ENCODE measurements around the gene CYP26B1. TPM values are rescaled to one million over a fixed set of nuclear protein-coding genes. Genes with fewer than 3 reads are reported as not detected.

CYP26B1 gene
- total RNA-seq, 1 experiment from 2014 or later = 0.42 TPM

DNA sequence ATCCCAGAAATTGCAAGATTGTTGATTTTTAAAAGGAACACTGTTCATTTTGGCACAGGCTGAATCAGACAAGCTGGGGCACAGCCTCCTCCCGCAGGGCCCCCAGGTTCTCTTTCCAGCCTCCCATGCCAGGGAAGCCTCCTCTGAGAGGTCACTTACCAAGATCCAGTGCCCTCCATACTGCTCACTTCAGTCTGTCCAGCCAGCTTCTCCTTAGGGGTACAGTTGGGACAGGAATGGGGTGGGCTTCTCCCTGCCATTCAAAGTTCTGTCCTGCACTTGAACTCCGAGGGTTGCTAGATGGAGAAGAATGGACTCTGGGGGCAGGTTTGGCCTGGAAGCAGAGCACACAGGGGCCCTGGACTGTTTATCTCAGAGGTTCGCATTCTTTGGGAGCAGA lies 7.5 kb upstream of the CYP26B1 start:
- no peaks in the 10 kb centered on the region for H3K36me3 Mint-ChIP-seq
- no peak overlapping the region for H3K4me3 Mint-ChIP-seq
- no peaks in the 10 kb centered on the region for H3K9me3 Mint-ChIP-seq
- peaks cover 35% of the 10 kb centered on the region for H3K27me3 Mint-ChIP-seq (ENCODE audit: low read depth)
- no peak for DNase-seq (ENCODE audit: low spot score)
- CTCF ChIA-PET = interaction anchor here (0.7 to 1.4 kb wide), 5 partner anchors 53 to 424 kb away, joined by 3 read pairs; no protein-coding TSS in a partner anchor
- POLR2A ChIA-PET = no interaction called here
- no peak overlapping the region for H3K27ac Mint-ChIP-seq
- no peak for ATAC-seq
- no peak for TF ChIP-seq ZNF416 (CRISPR knock-in tag; IDR thresholded peaks at IDR 0.05)
- H3K4me1 Mint-ChIP-seq = peaks cover 4% of the 10 kb centered on the region

DNA sequence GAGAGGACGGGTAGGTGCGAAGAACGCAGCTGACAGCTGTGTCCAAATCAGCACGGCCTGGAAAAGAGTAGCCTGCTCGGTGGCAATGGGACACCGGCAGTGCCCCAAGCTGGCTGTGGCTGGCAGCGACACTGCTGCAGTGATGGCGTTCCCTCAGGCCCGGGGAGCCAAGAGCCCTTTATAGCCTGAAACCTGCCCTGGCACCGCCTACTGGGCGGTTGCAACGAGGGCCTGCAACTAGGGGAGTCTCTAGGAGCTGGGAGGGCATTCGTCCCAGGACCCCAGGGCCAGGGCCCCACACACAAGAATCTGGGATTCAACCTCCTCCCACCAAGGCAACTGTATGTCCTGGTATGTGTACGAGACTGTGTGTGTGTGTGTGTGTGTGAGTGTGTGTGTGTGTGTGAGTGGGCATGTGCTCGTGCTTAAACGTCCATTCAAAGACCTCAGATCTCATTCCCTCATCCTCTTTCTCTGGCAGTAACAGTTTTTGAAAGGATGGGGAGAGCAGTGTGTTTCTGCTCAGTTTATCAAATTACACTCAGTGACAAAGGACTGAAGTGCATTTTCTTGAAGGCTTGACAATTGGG lies 6.8 kb upstream of the CYP26B1 start:
- H3K27me3 Mint-ChIP-seq (ENCODE audit: low read depth) = peaks cover 42% of the 10 kb centered on the region
- no peak overlapping the region for H3K27ac Mint-ChIP-seq
- H3K4me1 Mint-ChIP-seq = peaks cover 11% of the 10 kb centered on the region
- ChIA-PET CTCF (interaction anchor here (0.7 to 3.8 kb wide), 3 partner anchors 171 to 425 kb away, joined by 3 to 17 read pairs (median 4); no protein-coding TSS in a partner anchor), POLR2A (no interaction called here)
- no peak for ATAC-seq
- TF ChIP-seq NFYB (CRISPR knock-in tag; conservative IDR thresholded peaks at IDR 0.05; ENCODE audit: low read depth) (no peak), ELF4 (CRISPR knock-in tag; IDR thresholded peaks at IDR 0.05; ENCODE audit: low read depth) (no peak), ZNF219 (CRISPR knock-in tag; IDR thresholded peaks at IDR 0.05; ENCODE audit: borderline replicate concordance) (no peak), ZBTB43 (CRISPR knock-in tag; IDR thresholded peaks at IDR 0.05) (no peak), IRF1 (CRISPR knock-in tag; IDR thresholded peaks at IDR 0.05) (no peak)
- H3K36me3 Mint-ChIP-seq = no peaks in the 10 kb centered on the region
- no peaks in the 10 kb centered on the region for H3K9me3 Mint-ChIP-seq
- H3K4me3 Mint-ChIP-seq = no peak overlapping the region
- DNase-seq (ENCODE audit: low spot score) = no peak

DNA sequence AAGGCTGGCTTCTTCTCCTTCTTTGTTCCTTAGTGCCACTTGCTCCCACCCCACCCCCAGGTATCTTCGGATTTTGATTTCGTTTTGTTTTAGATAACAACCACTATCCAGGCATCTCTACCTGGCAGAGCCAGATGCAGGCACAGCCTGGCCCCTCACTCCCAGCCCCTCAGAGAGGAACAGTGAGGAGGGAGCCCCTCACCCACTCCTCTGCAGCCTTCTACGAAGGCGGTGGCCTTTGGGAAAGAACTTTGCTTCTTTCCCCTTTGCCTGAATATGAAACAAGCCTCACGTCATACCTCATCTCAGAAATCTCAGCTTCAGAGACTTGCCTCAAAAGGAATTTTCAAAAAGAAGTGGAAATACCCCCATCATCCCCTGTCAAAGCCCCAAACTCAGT lies 6.3 kb upstream of the CYP26B1 start:
- ATAC-seq (no peak), DNase-seq (ENCODE audit: low spot score) (no peak)
- H3K27me3 Mint-ChIP-seq (ENCODE audit: low read depth) = peaks cover 47% of the 10 kb centered on the region
- peaks cover 16% of the 10 kb centered on the region for H3K4me1 Mint-ChIP-seq
- no peaks in the 10 kb centered on the region for H3K9me3 Mint-ChIP-seq
- H3K27ac Mint-ChIP-seq = no peak overlapping the region
- TF ChIP-seq NFATC4 (CRISPR knock-in tag; IDR thresholded peaks at IDR 0.05) (no peak), E2F5 (CRISPR knock-in tag; IDR thresholded peaks at IDR 0.05) (no peak), RORB (CRISPR knock-in tag; IDR thresholded peaks at IDR 0.05) (no peak), NR2C2 (CRISPR knock-in tag; IDR thresholded peaks at IDR 0.05) (no peak), GABPB1 (CRISPR knock-in tag; IDR thresholded peaks at IDR 0.05) (no peak), ZBTB21 (CRISPR knock-in tag; IDR thresholded peaks at IDR 0.05; ENCODE audit: borderline replicate concordance) (no peak), SMAD3 (CRISPR knock-in tag; IDR thresholded peaks at IDR 0.05; ENCODE audit: borderline replicate concordance) (no peak), NFE2L1 (CRISPR knock-in tag; IDR thresholded peaks at IDR 0.05) (no peak), STAT6 (CRISPR knock-in tag; conservative IDR thresholded peaks at IDR 0.05; ENCODE audit: low read depth) (no peak)
- TF ChIP-seq, protein P1, sequence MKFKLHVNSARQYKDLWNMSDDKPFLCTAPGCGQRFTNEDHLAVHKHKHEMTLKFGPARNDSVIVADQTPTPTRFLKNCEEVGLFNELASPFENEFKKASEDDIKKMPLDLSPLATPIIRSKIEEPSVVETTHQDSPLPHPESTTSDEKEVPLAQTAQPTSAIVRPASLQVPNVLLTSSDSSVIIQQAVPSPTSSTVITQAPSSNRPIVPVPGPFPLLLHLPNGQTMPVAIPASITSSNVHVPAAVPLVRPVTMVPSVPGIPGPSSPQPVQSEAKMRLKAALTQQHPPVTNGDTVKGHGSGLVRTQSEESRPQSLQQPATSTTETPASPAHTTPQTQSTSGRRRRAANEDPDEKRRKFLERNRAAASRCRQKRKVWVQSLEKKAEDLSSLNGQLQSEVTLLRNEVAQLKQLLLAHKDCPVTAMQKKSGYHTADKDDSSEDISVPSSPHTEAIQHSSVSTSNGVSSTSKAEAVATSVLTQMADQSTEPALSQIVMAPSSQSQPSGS (CRISPR knock-in tag; IDR thresholded peaks at IDR 0.05; ENCODE audit: borderline replicate concordance, low read depth) = no peak
- TF ChIP-seq, protein P2, sequence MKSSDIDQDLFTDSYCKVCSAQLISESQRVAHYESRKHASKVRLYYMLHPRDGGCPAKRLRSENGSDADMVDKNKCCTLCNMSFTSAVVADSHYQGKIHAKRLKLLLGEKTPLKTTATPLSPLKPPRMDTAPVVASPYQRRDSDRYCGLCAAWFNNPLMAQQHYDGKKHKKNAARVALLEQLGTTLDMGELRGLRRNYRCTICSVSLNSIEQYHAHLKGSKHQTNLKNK (CRISPR knock-in tag; IDR thresholded peaks at IDR 0.05) = no peak
- TF ChIP-seq, protein P3, sequence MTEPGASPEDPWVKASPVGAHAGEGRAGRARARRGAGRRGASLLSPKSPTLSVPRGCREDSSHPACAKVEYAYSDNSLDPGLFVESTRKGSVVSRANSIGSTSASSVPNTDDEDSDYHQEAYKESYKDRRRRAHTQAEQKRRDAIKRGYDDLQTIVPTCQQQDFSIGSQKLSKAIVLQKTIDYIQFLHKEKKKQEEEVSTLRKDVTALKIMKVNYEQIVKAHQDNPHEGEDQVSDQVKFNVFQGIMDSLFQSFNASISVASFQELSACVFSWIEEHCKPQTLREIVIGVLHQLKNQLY (CRISPR knock-in tag; IDR thresholded peaks at IDR 0.05) = no peak
- ChIA-PET CTCF (interaction anchor here (0.5 to 3.8 kb wide), 6 partner anchors 17 to 426 kb away, joined by 3 to 17 read pairs (median 6); no protein-coding TSS in a partner anchor), POLR2A (no interaction called here)
- H3K36me3 Mint-ChIP-seq = no peaks in the 10 kb centered on the region
- H3K4me3 Mint-ChIP-seq = no peak overlapping the region

Measured in WTC11 (cell line).